ENCODE data around the gene ARHGAP10. TPM values are rescaled to one million over a fixed set of nuclear protein-coding genes. Genes with fewer than 3 reads are reported as not detected.

ARHGAP10 gene
- total and polyA plus RNA-seq, 3 experiments from 2014 or later = 8.6 to 14.0 (median 9.7) TPM

DNA sequence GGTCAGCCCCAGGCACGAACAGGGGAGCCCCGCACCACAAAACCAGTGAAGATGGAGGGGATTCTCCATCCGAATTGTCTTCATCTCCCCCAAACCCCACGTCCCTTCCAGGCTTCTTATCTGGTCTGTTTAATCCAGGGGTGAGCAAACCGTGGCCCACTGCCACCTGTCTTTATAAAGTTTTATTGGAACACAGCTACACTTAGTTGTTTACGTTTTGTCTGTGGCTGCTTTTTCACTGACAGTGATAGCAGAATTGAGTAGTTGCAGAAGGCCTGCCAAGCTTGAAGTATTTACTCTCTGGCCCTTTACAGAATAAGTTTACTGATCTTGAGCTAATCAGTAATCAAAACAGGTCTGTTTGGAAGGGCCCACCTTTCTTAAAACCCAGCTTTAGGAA, 324.0 kb downstream of the ARHGAP10 start:
- peaks cover 81% of the 10 kb centered on the region for H3K4me1 ChIP-seq (ENCODE audit: insufficient read depth, low read length)
- Mint-ChIP-seq H3K4me3 (peak overlapping the region; percentile 15 to 89 (median 53)), H3K27me3 (no peaks in the 10 kb centered on the region), H3K27ac (peak overlapping the region; percentile 68 to 99 (median 88)), H3K4me1 (peaks cover 85 to 98% (median 97%) of the 10 kb centered on the region in 3 donors), H3K36me3 (peaks cover 0 to 3% (median 0%) of the 10 kb centered on the region in 3 donors), H3K9me3 (peaks cover 0 to 3% (median 0%) of the 10 kb centered on the region in 5 donors)
- peaks cover 7% of the 10 kb centered on the region for H3K9me3 ChIP-seq (ENCODE audit: low read length)
- ChIA-PET CTCF (interaction anchor here (0.9 to 3.4 kb wide), 6 partner anchors 8 to 320 kb away, joined by 3 to 18 read pairs (median 3); no protein-coding TSS in a partner anchor), POLR2A (interaction anchor here (0.5 to 2.0 kb wide), 2 partner anchors 387 to 390 kb away, joined by 3 to 8 read pairs; partner anchors contain the start of gene NR3C2)
- DNase-seq = no peak
- no peak overlapping the region for H3K4me3 ChIP-seq (ENCODE audit: low read length)
- H3K27me3 ChIP-seq (ENCODE audit: insufficient read depth, low read length, poor library complexity, severe bottlenecking) = no peaks in the 10 kb centered on the region
- H3K36me3 ChIP-seq (ENCODE audit: insufficient read depth, low read length) = no peaks in the 10 kb centered on the region
- H3K27ac ChIP-seq (ENCODE audit: low read depth, low read length) = no peak overlapping the region

DNA sequence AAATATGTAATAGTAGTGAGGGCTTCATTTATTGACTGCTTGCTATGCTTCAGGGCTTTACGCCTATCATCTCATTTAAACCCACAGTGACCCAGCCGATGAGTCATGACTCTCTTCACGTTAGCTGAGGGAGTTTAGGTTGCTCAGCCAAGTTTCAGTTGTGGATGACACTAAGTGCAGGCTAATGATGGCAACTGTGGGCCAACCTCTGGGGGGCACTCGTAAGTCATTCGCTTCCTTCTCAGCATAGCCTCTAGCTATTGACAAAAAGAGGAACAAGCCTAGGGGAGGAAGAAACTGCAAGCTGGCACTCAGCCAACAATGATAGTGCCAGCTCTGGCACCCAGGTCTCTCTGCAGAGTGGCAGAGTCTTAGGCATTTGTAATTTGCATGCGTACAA, 325.0 kb downstream of the ARHGAP10 start:
- H3K9me3 Mint-ChIP-seq = peaks cover 0 to 3% (median 0%) of the 10 kb centered on the region in 5 donors
- H3K4me1 Mint-ChIP-seq = peaks cover 84 to 98% (median 97%) of the 10 kb centered on the region in 3 donors
- Histone ChIP-seq H3K27ac (ENCODE audit: low read depth, low read length) (no peak overlapping the region), H3K27me3 (ENCODE audit: insufficient read depth, low read length, poor library complexity, severe bottlenecking) (no peaks in the 10 kb centered on the region), H3K9me3 (ENCODE audit: low read length) (peaks cover 7% of the 10 kb centered on the region), H3K4me3 (ENCODE audit: low read length) (no peak overlapping the region), H3K36me3 (ENCODE audit: insufficient read depth, low read length) (no peaks in the 10 kb centered on the region), H3K4me1 (ENCODE audit: insufficient read depth, low read length) (peaks cover 80% of the 10 kb centered on the region)
- peaks cover 0 to 3% (median 0%) of the 10 kb centered on the region in 3 donors for H3K36me3 Mint-ChIP-seq
- peak overlapping the region; percentile 31 to 83 (median 60) for H3K4me3 Mint-ChIP-seq
- peak; percentile 14 to 77 (median 46) for DNase-seq
- H3K27me3 Mint-ChIP-seq = no peaks in the 10 kb centered on the region
- H3K27ac Mint-ChIP-seq = peak overlapping the region; percentile 74 to 99 (median 90)
- POLR2A ChIA-PET = interaction anchor here (2.0 kb wide), 1 partner anchor 386 kb away, joined by 8 read pairs; the partner anchor contains the start of gene NR3C2
- CTCF ChIA-PET = interaction anchor here (0.5 to 3.4 kb wide), 10 partner anchors 9 to 1209 kb away, joined by 3 to 18 read pairs (median 3); no protein-coding TSS in a partner anchor

DNA sequence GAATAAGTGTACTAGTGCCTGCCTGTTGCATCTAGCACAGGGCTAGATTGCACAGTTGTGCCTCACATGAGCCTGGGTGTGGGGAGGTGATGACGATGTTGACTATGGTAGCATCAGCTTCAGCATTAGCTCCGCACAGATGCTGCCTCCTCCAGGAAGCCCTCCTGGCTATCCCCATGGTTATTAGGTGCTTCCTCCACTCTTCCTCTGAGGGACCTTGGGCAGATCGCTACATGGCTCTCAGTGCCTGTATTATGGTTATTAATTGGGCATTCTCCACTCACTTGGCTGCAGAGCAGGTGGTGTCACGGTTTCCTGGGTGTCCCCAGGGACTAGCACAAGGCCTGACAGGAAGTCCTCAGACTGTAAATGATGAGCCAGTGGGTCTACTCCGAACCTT, 325.6 kb downstream of the ARHGAP10 start:
- Mint-ChIP-seq H3K9me3 (peaks cover 0 to 3% (median 0%) of the 10 kb centered on the region in 5 donors), H3K36me3 (peaks cover 0 to 3% (median 0%) of the 10 kb centered on the region in 3 donors), H3K27me3 (no peaks in the 10 kb centered on the region), H3K27ac (peak overlapping the region; percentile 74 to 99 (median 90)), H3K4me1 (peaks cover 78 to 97% (median 96%) of the 10 kb centered on the region in 3 donors), H3K4me3 (peak overlapping the region in 4 of 7 donors; percentile 56 to 83 (median 62))
- no peaks in the 10 kb centered on the region for H3K27me3 ChIP-seq (ENCODE audit: insufficient read depth, low read length, poor library complexity, severe bottlenecking)
- peaks cover 81% of the 10 kb centered on the region for H3K4me1 ChIP-seq (ENCODE audit: insufficient read depth, low read length)
- H3K36me3 ChIP-seq (ENCODE audit: insufficient read depth, low read length) = no peaks in the 10 kb centered on the region
- no peak overlapping the region for H3K27ac ChIP-seq (ENCODE audit: low read depth, low read length)
- H3K9me3 ChIP-seq (ENCODE audit: low read length) = peaks cover 7% of the 10 kb centered on the region
- H3K4me3 ChIP-seq (ENCODE audit: low read length) = no peak overlapping the region
- CTCF ChIA-PET = interaction anchor here (0.5 to 3.4 kb wide), 5 partner anchors 13 to 386 kb away, joined by 3 to 18 read pairs (median 3); no protein-coding TSS in a partner anchor
- no peak for DNase-seq
- POLR2A ChIA-PET = interaction anchor here (2.0 kb wide), 1 partner anchor 385 kb away, joined by 8 read pairs; the partner anchor contains the start of gene NR3C2

DNA sequence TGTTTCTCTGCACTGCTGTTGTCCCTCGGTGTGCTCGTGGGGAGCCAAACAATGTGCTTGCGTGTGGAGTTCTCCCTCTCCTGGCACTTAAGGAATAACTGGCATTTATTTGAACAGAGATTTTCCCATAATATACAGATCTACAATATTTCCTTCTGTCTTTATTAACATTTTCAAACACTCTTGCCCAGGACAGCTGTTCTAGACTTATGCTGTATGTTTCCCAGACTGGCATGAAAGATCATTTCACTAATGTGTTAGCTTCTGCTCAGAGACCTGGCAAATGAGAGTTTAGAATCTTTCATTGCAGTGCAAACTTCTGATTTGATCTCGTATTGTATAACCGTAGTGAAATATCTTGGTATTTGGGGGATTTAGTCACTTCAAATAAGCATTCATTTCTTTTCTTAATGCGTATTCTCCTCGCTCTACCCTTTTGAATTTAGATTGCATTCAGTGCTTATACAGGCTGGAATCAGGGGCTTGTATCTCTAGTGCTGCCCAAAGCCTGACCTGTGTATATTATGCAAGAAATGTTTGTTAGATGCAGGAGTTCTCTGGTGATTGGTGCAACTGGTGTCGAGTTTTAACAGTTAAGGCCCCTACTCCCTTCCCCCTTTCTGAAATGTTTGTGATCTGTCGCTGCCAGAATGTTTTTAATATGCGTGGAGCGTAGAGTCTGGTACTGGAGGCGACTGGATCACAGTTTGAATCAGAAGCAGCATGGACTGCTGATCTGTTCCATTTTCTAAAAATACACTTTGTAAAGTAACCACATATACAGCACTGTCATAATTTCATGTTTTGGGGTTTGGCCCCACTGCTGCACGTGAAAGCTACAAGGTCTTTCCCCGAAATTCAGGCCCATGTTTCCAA, 326.3 kb downstream of the ARHGAP10 start:
- H3K4me3 ChIP-seq (ENCODE audit: low read length) = no peak overlapping the region
- no peaks in the 10 kb centered on the region for H3K27me3 ChIP-seq (ENCODE audit: insufficient read depth, low read length, poor library complexity, severe bottlenecking)
- H3K4me1 ChIP-seq (ENCODE audit: insufficient read depth, low read length) = peaks cover 75% of the 10 kb centered on the region
- Mint-ChIP-seq H3K27me3 (no peaks in the 10 kb centered on the region), H3K9me3 (peaks cover 0 to 3% (median 0%) of the 10 kb centered on the region in 5 donors), H3K27ac (peak overlapping the region; percentile 63 to 99 (median 83)), H3K36me3 (peaks cover 0 to 3% (median 0%) of the 10 kb centered on the region in 3 donors), H3K4me3 (peak overlapping the region in 5 of 7 donors; percentile 16 to 83 (median 35)), H3K4me1 (peaks cover 72 to 92% (median 89%) of the 10 kb centered on the region in 3 donors)
- ChIA-PET CTCF (interaction anchor here (1.2 kb wide), 1 partner anchor 23 kb away, joined by 4 read pairs; no protein-coding TSS in a partner anchor), POLR2A (no interaction called here)
- no peak overlapping the region for H3K27ac ChIP-seq (ENCODE audit: low read depth, low read length)
- no peak for DNase-seq
- peaks cover 7% of the 10 kb centered on the region for H3K9me3 ChIP-seq (ENCODE audit: low read length)
- H3K36me3 ChIP-seq (ENCODE audit: insufficient read depth, low read length) = no peaks in the 10 kb centered on the region

GRCh38 chr4:148059617-148060180, 327.8 kb downstream of the ARHGAP10 start:
- CTCF ChIA-PET = interaction anchor here (0.8 to 1.5 kb wide), 3 partner anchors 24 to 384 kb away, joined by 3 to 4 read pairs (median 3); no protein-coding TSS in a partner anchor
- Histone ChIP-seq H3K4me1 (ENCODE audit: insufficient read depth, low read length) (peaks cover 60% of the 10 kb centered on the region), H3K4me3 (ENCODE audit: low read length) (peak overlapping the region; percentile 19), H3K27me3 (ENCODE audit: insufficient read depth, low read length, poor library complexity, severe bottlenecking) (no peaks in the 10 kb centered on the region), H3K36me3 (ENCODE audit: insufficient read depth, low read length) (no peaks in the 10 kb centered on the region), H3K27ac (ENCODE audit: low read depth, low read length) (no peak overlapping the region), H3K9me3 (ENCODE audit: low read length) (peaks cover 7% of the 10 kb centered on the region)
- POLR2A ChIA-PET = interaction anchor here (0.6 to 1.3 kb wide), 4 partner anchors 12 to 386 kb away, joined by 3 to 18 read pairs (median 4); no protein-coding TSS in a partner anchor
- Mint-ChIP-seq H3K9me3 (peaks cover 0 to 3% (median 0%) of the 10 kb centered on the region in 5 donors), H3K4me3 (peak overlapping the region; percentile 71 to 85 (median 83)), H3K4me1 (peaks cover 58 to 78% (median 75%) of the 10 kb centered on the region in 3 donors), H3K27me3 (no peaks in the 10 kb centered on the region), H3K36me3 (peaks cover 0 to 9% (median 7%) of the 10 kb centered on the region in 3 donors), H3K27ac (peak overlapping the region; percentile 78 to 99 (median 95))
- DNase-seq = no peak

- Histone ChIP-seq H3K4me3 (ENCODE audit: low read length) (peak overlapping the region; percentile 35), H3K9me3 (ENCODE audit: low read length) (peaks cover 7% of the 10 kb centered on the region), H3K4me1 (ENCODE audit: insufficient read depth, low read length) (peaks cover 52% of the 10 kb centered on the region), H3K27me3 (ENCODE audit: insufficient read depth, low read length, poor library complexity, severe bottlenecking) (no peaks in the 10 kb centered on the region), H3K36me3 (ENCODE audit: insufficient read depth, low read length) (no peaks in the 10 kb centered on the region), H3K27ac (ENCODE audit: low read depth, low read length) (peak overlapping the region; percentile 46)
- peak in 2 of 5 donors; percentile 39 to 76 for DNase-seq
- ChIA-PET CTCF (interaction anchor here (1.5 kb wide), 1 partner anchor 383 kb away, joined by 3 read pairs; no protein-coding TSS in a partner anchor), POLR2A (interaction anchor here (0.6 to 1.3 kb wide), 5 partner anchors 8 to 385 kb away, joined by 3 to 18 read pairs (median 3); no protein-coding TSS in a partner anchor)
- Mint-ChIP-seq H3K4me1 (peaks cover 55 to 70% (median 67%) of the 10 kb centered on the region in 3 donors), H3K27ac (peak overlapping the region; percentile 78 to 98 (median 95)), H3K36me3 (peaks cover 1 to 17% (median 13%) of the 10 kb centered on the region in 3 donors), H3K9me3 (peaks cover 0 to 3% (median 0%) of the 10 kb centered on the region in 5 donors), H3K27me3 (no peaks in the 10 kb centered on the region), H3K4me3 (peak overlapping the region; percentile 75 to 91 (median 83))
Measured at GRCh38 chr4:148060264-148061140, 328.6 kb downstream of the ARHGAP10 start.
